ENCODE results near the gene IGFBP7.
A peak's percentile ranks its signal among the peaks of the same experiment; 100 is the strongest.

IGFBP7 gene

DNA sequence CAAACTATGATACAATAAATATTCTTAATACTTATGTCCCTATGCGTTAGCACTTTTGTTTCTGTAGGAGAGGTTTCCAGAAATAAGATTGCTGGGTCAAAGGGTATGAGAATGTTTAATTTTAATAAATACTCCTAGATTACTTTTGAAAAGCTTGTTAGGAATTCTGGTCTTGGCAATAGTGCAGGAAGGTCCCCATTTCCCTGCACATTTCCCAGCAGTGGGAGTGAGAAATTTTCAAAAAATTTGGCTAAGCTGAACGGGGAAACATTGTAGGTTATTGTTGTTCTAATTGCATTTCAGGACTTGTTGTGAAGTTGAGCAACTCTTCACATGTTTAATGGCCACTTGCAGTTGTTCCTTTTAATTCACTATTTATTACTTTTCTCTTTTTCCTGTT, 27.1 kb downstream of the IGFBP7 start:
- Histone ChIP-seq H3K23ac (ENCODE audit: low read length) (no peak overlapping the region), H3K9ac (ENCODE audit: low read length) (no peak overlapping the region), H3K4me1 (ENCODE audit: control insufficient read depth in 1 of 2, insufficient read depth in 2 of 2, low read length in 2 of 2) (peaks cover 11 to 14% of the 10 kb centered on the region in 2 experiments), H3K79me1 (ENCODE audit: low read length) (peaks cover 27% of the 10 kb centered on the region), H3K4me2 (ENCODE audit: low read length) (no peak overlapping the region), H2AK5ac (ENCODE audit: low read length) (no peak overlapping the region), H4K12ac (ENCODE audit: low read depth, low read length) (no peak overlapping the region), H3K79me2 (ENCODE audit: control insufficient read depth, insufficient read depth, low read length, poor library complexity) (peaks cover 5% of the 10 kb centered on the region), H4K8ac (ENCODE audit: low read depth, low read length) (no peak overlapping the region), H2AFZ (ENCODE audit: insufficient read depth, low read length, poor library complexity) (no peak overlapping the region), H3K4me3 (ENCODE audit: low read depth, low read length) (no peak overlapping the region), H3K27me3 (ENCODE audit: insufficient read depth, low read length) (no peaks in the 10 kb centered on the region), H3K9me3 (ENCODE audit: insufficient read depth, low read depth, low read length) (no peaks in the 10 kb centered on the region), H2BK12ac (ENCODE audit: low read length) (no peak overlapping the region), H3K36me3 (ENCODE audit: control insufficient read depth in 1 of 2, insufficient read depth in 2 of 2, low read length in 2 of 2) (peaks cover 7 to 8% of the 10 kb centered on the region in 2 experiments), H3K14ac (ENCODE audit: low read length) (no peak overlapping the region), H3K27ac (ENCODE audit: low read depth, low read length) (no peak overlapping the region), H2BK120ac (ENCODE audit: insufficient read depth, low read length, poor library complexity) (no peak overlapping the region), H3K4ac (ENCODE audit: low read depth, low read length) (no peak overlapping the region), H3K18ac (ENCODE audit: low read length) (no peak overlapping the region), H4K91ac (ENCODE audit: low read depth, low read length) (no peak overlapping the region), H2BK5ac (ENCODE audit: low read depth, low read length, poor library complexity) (no peak overlapping the region)
- WGBS (ENCODE audit: extremely low coverage, insufficient coverage, insufficient read length): no CpG with 5 or more reads among the region's 2 CpGs
- no peak for DNase-seq

- no peak overlapping the region for H3K9ac ChIP-seq (ENCODE audit: low read length)
- peak overlapping the region; percentile 70 for H3K18ac ChIP-seq (ENCODE audit: low read length)
- peaks cover 17 to 19% of the 10 kb centered on the region in 2 experiments for H3K4me1 ChIP-seq (ENCODE audit: control insufficient read depth in 1 of 2, insufficient read depth in 2 of 2, low read length in 2 of 2)
- 100% methylated on average over 1 of the region's 9 CpGs for WGBS (ENCODE audit: extremely low coverage, insufficient coverage, insufficient read length)
- no peaks in the 10 kb centered on the region for H3K27me3 ChIP-seq (ENCODE audit: insufficient read depth, low read length)
- H3K79me1 ChIP-seq (ENCODE audit: low read length): peaks cover 31% of the 10 kb centered on the region
- H2AFZ ChIP-seq (ENCODE audit: insufficient read depth, low read length, poor library complexity): no peak overlapping the region
- peak overlapping the region; percentile 62 for H2BK12ac ChIP-seq (ENCODE audit: low read length)
- peak overlapping the region; percentile 42 for H3K4ac ChIP-seq (ENCODE audit: low read depth, low read length)
- H2BK5ac ChIP-seq (ENCODE audit: low read depth, low read length, poor library complexity): peak overlapping the region; percentile 90
- peak overlapping the region; percentile 2 for H3K4me2 ChIP-seq (ENCODE audit: low read length)
- peak overlapping the region; percentile 92 for H2BK120ac ChIP-seq (ENCODE audit: insufficient read depth, low read length, poor library complexity)
- H3K36me3 ChIP-seq (ENCODE audit: control insufficient read depth in 1 of 2, insufficient read depth in 2 of 2, low read length in 2 of 2): peaks cover 8 to 9% of the 10 kb centered on the region in 2 experiments
- H3K23ac ChIP-seq (ENCODE audit: low read length): no peak overlapping the region
- DNase-seq: no peak
- H3K79me2 ChIP-seq (ENCODE audit: control insufficient read depth, insufficient read depth, low read length, poor library complexity): peaks cover 5% of the 10 kb centered on the region
- peak overlapping the region; percentile 63 for H3K14ac ChIP-seq (ENCODE audit: low read length)
- peak overlapping the region; percentile 91 for H3K27ac ChIP-seq (ENCODE audit: low read depth, low read length)
- H3K9me3 ChIP-seq (ENCODE audit: insufficient read depth, low read depth, low read length): no peaks in the 10 kb centered on the region
- H4K8ac ChIP-seq (ENCODE audit: low read depth, low read length): peak overlapping the region; percentile 76
- H2AK5ac ChIP-seq (ENCODE audit: low read length): peak overlapping the region; percentile 81
- H4K12ac ChIP-seq (ENCODE audit: low read depth, low read length): no peak overlapping the region
- no peak overlapping the region for H3K4me3 ChIP-seq (ENCODE audit: low read depth, low read length)
- peak overlapping the region; percentile 89 for H4K91ac ChIP-seq (ENCODE audit: low read depth, low read length)
Measured at GRCh38 chr4:57081651-57082621, 28.2 kb downstream of the IGFBP7 start.

DNA sequence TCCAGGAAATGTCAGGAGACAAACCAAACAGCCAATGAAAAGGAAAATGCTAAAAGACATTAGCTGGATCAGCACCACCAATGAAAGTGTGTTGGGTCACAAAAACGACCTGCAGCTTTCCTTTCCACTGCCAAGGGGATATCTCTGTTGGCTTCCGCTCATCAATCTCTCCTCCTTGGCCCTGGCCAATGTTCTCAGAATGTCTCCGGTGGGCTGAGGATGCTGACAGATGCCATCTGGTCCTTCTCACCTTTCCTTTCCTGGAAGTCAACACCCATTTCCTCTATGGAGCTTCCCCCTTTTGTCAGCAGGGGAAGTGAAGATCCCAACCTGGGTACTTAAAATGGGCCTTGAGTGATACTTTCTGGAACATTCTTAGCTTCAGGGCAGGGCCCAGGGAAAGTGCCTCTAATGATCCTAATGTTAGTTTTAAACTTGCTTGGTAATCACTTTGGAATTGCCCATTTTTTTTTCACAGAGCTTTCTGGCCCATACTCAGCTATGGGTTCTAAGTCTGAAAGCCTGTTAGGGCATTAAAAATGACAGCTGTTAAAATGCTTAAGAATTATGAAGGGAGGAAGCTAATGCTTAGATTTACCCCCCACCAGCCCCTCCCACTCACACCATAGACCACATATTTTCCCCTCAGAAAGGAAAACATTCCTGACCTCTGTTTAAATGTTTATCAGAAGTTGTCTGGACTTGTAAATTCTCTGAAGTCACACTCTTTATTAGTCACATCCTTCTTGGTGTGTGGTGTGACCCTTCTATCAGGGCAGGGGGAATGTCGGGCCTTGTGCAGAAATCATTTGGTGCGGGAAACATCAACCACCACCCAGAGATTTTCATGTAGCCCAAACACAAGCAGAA, 29.2 kb downstream of the IGFBP7 start:
- WGBS (ENCODE audit: extremely low coverage, insufficient coverage, insufficient read length): no CpG with 5 or more reads among the region's 5 CpGs
- peak overlapping the region; percentile 33 for H3K14ac ChIP-seq (ENCODE audit: low read length)
- H3K4ac ChIP-seq (ENCODE audit: low read depth, low read length): peak overlapping the region; percentile 26
- peak overlapping the region; percentile 89 for H4K91ac ChIP-seq (ENCODE audit: low read depth, low read length)
- H3K4me2 ChIP-seq (ENCODE audit: low read length): peak overlapping the region; percentile 2
- peak overlapping the region; percentile 30 for H2AFZ ChIP-seq (ENCODE audit: insufficient read depth, low read length, poor library complexity)
- peak overlapping the region; percentile 91 for H3K27ac ChIP-seq (ENCODE audit: low read depth, low read length)
- H3K4me3 ChIP-seq (ENCODE audit: low read depth, low read length): no peak overlapping the region
- H3K27me3 ChIP-seq (ENCODE audit: insufficient read depth, low read length): no peaks in the 10 kb centered on the region
- H2BK5ac ChIP-seq (ENCODE audit: low read depth, low read length, poor library complexity): peak overlapping the region; percentile 90
- H4K8ac ChIP-seq (ENCODE audit: low read depth, low read length): peak overlapping the region; percentile 61
- peak overlapping the region; percentile 51 for H2AK5ac ChIP-seq (ENCODE audit: low read length)
- no peak overlapping the region for H3K23ac ChIP-seq (ENCODE audit: low read length)
- H2BK12ac ChIP-seq (ENCODE audit: low read length): peak overlapping the region; percentile 37
- peak overlapping the region; percentile 54 for H2BK120ac ChIP-seq (ENCODE audit: insufficient read depth, low read length, poor library complexity)
- H4K12ac ChIP-seq (ENCODE audit: low read depth, low read length): no peak overlapping the region
- H3K79me2 ChIP-seq (ENCODE audit: control insufficient read depth, insufficient read depth, low read length, poor library complexity): peaks cover 6% of the 10 kb centered on the region
- H3K79me1 ChIP-seq (ENCODE audit: low read length): peaks cover 35% of the 10 kb centered on the region
- DNase-seq: no peak
- H3K36me3 ChIP-seq (ENCODE audit: control insufficient read depth in 1 of 2, insufficient read depth in 2 of 2, low read length in 2 of 2): peaks cover 2 to 7% of the 10 kb centered on the region in 2 experiments
- H3K9ac ChIP-seq (ENCODE audit: low read length): no peak overlapping the region
- peaks cover 17 to 22% of the 10 kb centered on the region in 2 experiments for H3K4me1 ChIP-seq (ENCODE audit: control insufficient read depth in 1 of 2, insufficient read depth in 2 of 2, low read length in 2 of 2)
- peak overlapping the region; percentile 76 for H3K18ac ChIP-seq (ENCODE audit: low read length)
- no peaks in the 10 kb centered on the region for H3K9me3 ChIP-seq (ENCODE audit: insufficient read depth, low read depth, low read length)

Measured in trophoblast cell (in vitro differentiated cells and primary cell).